Epithelial cell of proximal tubule (primary cell): ENCODE results near the gene PTGES3. TPM values are rescaled to one million over a fixed set of nuclear protein-coding genes. Genes with fewer than 3 reads are reported as not detected.

Experiments used
- DNase-seq: peaks from one replicate; pipeline ENCODE4 v3.0.0-alpha.2; 2011; ENCODE audit warnings: low read depth
- H3K4me3 ChIP-seq: 2 replicates; pipeline ENCODE4 v1.5.1; 2011; ENCODE audit warnings: low read depth, mild to moderate bottlenecking, low read length
- total RNA-seq: library from RNA; depleted of rRNA; stranded (reverse); fragments of >200 nt; gene quantifications from 2 replicates; pipeline ENCODE4 v1.2.3, GENCODE V29; 2015
- TF ChIP-seq, protein P1 (sequence below): conservative IDR thresholded peaks from 2 replicates; pipeline ENCODE4 v1.5.1; 2012; ENCODE audit warnings: low read depth, mild to moderate bottlenecking, low read length

Gene PTGES3
- total RNA-seq, 1 donor from 2014 or later: 110 TPM

- H3K4me3 ChIP-seq: no peak overlapping the region
- TF ChIP-seq, protein P1, sequence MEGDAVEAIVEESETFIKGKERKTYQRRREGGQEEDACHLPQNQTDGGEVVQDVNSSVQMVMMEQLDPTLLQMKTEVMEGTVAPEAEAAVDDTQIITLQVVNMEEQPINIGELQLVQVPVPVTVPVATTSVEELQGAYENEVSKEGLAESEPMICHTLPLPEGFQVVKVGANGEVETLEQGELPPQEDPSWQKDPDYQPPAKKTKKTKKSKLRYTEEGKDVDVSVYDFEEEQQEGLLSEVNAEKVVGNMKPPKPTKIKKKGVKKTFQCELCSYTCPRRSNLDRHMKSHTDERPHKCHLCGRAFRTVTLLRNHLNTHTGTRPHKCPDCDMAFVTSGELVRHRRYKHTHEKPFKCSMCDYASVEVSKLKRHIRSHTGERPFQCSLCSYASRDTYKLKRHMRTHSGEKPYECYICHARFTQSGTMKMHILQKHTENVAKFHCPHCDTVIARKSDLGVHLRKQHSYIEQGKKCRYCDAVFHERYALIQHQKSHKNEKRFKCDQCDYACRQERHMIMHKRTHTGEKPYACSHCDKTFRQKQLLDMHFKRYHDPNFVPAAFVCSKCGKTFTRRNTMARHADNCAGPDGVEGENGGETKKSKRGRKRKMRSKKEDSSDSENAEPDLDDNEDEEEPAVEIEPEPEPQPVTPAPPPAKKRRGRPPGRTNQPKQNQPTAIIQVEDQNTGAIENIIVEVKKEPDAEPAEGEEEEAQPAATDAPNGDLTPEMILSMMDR: no peak
- no peak for DNase-seq
Measured at GRCh38 chr12:56718636-56719035, 30.6 kb upstream of the PTGES3 start.

DNA sequence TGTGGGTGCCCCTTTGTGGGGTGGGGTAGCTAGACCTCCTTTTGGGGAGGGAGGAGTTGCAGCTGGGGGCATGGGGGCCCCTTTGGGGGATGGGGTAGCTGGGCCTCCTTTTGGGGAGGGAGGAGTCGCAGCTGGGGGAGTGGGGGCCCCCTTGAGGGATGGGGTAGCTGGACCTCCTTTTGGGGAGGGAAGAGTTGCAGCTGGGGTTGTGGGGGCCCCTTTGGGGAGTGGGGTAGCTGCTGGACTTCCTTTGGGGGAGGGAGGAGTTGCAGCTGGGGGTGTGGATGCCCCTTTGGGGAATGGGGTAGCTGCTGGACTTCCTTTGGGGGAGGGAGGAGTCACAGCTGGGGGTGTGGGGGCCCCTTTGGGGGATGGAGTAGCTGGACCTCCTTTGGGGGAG, 30.1 kb upstream of the PTGES3 start:
- TF ChIP-seq, protein P1: no peak
- no peak for DNase-seq
- H3K4me3 ChIP-seq: no peak overlapping the region

- TF ChIP-seq, protein P1: no peak
- DNase-seq: no peak
- no peak overlapping the region for H3K4me3 ChIP-seq
Measured at GRCh38 chr12:56716933-56717880, 29.1 kb upstream of the PTGES3 start.

DNA sequence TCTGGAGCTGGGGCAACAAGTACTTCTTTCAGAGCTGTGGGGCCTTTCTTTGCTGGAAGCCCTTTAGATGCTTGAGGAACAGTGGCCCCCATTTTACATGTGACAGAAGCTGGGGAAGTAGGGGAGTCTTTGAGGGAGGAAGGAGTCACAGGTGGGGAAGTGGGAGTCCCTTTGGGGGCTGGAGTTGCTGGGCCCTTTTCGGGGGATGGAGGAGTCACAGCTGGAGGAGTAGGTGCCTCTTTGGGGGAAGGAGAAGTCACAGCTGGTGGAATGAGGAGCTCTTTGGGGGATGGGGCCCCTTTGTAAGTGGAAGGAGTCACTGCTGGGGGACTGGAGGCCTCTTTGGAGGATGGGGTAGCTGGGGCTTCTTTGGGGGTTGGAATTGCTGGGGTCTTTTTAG, 28.4 kb upstream of the PTGES3 start:
- no peak overlapping the region for H3K4me3 ChIP-seq
- TF ChIP-seq, protein P1: no peak
- DNase-seq: no peak

DNA sequence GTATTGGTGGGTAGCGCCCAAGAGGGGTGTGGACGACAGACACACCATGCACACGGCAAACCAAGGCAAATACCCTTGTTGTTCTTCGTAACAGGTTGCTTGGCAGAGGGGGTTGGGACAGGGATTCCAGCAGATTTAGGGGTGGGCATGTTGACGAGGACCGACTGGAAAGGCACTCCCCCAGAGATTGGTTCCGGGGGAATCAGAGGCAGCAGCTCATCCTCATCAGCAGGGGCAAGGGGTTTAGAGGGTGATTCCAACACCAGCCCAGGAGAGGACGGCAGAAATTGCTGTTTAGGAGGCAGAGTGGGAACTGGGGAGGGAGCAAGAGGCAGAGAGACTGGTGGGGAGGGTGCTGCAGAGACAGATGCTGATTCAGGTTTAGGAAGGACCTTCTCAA, 27.7 kb upstream of the PTGES3 start:
- TF ChIP-seq, protein P1: no peak
- DNase-seq: no peak
- H3K4me3 ChIP-seq: no peak overlapping the region

- TF ChIP-seq, protein P1: no peak
Measured at GRCh38 chr12:56714431-56714929, 26.4 kb upstream of the PTGES3 start.

GRCh38 chr12:56713345-56713744, 25.3 kb upstream of the PTGES3 start:
- TF ChIP-seq, protein P1: no peak
- DNase-seq: no peak

More at GRCh38 chr12:56714431-56714929, 26.4 kb upstream of the PTGES3 start:
- DNase-seq: no peak
- no peak overlapping the region for H3K4me3 ChIP-seq

More at GRCh38 chr12:56713345-56713744, 25.3 kb upstream of the PTGES3 start:
- H3K4me3 ChIP-seq: no peak overlapping the region
